ENCODE measurements around the gene USP17L5.
"Not testable (repeated sequence)": the region's sequence is repeated elsewhere in the genome, so short reads cannot be mapped to it uniquely, and the experiment has no call there.

The USP17L5 gene

GRCh38 chr4:9339103-9339502 is at the start of gene USP17L5:
USP17L5 (plus strand) TSS chr4:9339403; CDS start chr4:9339403, 0 bp downstream.
- ATAC-seq (replicated peaks); H3K27me3 Mint-ChIP-seq; H3K36me3 Mint-ChIP-seq; DNase-seq; H3K4me3 Mint-ChIP-seq; H3K4me1 Mint-ChIP-seq; H3K27ac Mint-ChIP-seq; H3K9me3 Mint-ChIP-seq: not testable (repeated sequence)

DNA sequence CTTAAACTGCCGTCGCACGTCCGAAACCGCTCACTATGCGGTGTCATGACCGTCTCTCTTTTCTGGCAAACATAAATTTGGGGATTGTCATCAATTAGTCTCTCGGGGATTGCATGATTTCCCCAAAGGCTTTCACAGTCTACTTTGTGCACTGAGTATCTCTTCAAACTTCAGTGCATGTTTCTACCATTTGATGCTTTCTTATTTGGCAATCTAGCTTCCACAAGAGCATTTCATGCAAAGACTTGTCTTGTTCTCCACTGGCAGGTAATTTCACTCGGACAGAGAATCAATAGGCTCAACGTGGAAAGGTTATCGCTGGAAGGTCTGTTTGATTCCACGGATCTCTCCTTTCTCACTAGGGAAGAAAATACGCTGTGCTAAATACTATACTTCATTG is 15.0 kb upstream of the USP17L5 start:
- not testable (repeated sequence) for H3K9me3 Mint-ChIP-seq; ATAC-seq (replicated peaks); H3K4me1 Mint-ChIP-seq; H3K27ac Mint-ChIP-seq; H3K4me3 Mint-ChIP-seq; H3K36me3 Mint-ChIP-seq; H3K27me3 Mint-ChIP-seq; DNase-seq

- not testable (repeated sequence) for H3K4me1 Mint-ChIP-seq; H3K9me3 Mint-ChIP-seq; H3K27ac Mint-ChIP-seq; DNase-seq; H3K27me3 Mint-ChIP-seq; ATAC-seq (replicated peaks); H3K36me3 Mint-ChIP-seq; H3K4me3 Mint-ChIP-seq
Measured at GRCh38 chr4:9324865-9325264, 14.3 kb upstream of the USP17L5 start, which contains the start of gene USP17L24. USP17L24 (plus strand) TSS chr4:9325165; CDS start chr4:9325165, 0 bp downstream.

- not testable (repeated sequence) for H3K9me3 Mint-ChIP-seq; H3K4me1 Mint-ChIP-seq; H3K27me3 Mint-ChIP-seq; ATAC-seq (replicated peaks); H3K4me3 Mint-ChIP-seq; H3K36me3 Mint-ChIP-seq; H3K27ac Mint-ChIP-seq; DNase-seq
Measured at GRCh38 chr4:9329611-9330010, 9.6 kb upstream of the USP17L5 start, which contains the start of gene USP17L25. USP17L25 (plus strand) TSS chr4:9329911; CDS start chr4:9329911, 0 bp downstream.

DNA sequence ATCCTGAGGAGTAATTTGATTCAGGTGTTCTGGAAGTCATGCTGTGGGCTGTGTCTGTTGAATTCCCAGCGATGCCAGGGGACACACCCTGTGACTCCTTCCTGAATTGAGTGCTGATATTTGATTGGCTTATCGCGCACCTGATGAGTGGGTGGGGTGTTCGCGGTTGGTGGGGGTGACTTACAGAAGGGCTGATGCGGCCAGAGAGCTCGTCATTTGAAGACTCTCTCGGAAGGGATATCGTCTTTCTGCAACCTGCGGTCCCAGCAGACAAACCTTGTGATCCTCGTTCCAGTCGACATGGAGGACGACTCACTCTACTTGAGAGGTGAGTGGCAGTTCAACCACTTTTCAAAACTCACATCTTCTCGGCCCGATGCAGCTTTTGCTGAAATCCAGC is 4.8 kb upstream of the USP17L5 start, which contains the start of gene USP17L26:
TSS of gene USP17L26 (plus strand) at position 301 of the 400 bp plus-strand sequence. CDS start at position 301, 0 bp downstream.
- not testable (repeated sequence) for H3K27me3 Mint-ChIP-seq; H3K9me3 Mint-ChIP-seq; H3K4me1 Mint-ChIP-seq; H3K36me3 Mint-ChIP-seq; ATAC-seq (replicated peaks); H3K4me3 Mint-ChIP-seq; DNase-seq; H3K27ac Mint-ChIP-seq

GRCh38 chr4:9343848-9344247 is 4.6 kb downstream of the USP17L5 start, which contains the start of gene USP17L27:
USP17L27 (plus strand) TSS chr4:9344148; CDS start chr4:9344148, 0 bp downstream.
- ATAC-seq (replicated peaks); H3K36me3 Mint-ChIP-seq; H3K4me1 Mint-ChIP-seq; H3K9me3 Mint-ChIP-seq; DNase-seq; H3K27me3 Mint-ChIP-seq; H3K4me3 Mint-ChIP-seq; H3K27ac Mint-ChIP-seq: not testable (repeated sequence)

DNA sequence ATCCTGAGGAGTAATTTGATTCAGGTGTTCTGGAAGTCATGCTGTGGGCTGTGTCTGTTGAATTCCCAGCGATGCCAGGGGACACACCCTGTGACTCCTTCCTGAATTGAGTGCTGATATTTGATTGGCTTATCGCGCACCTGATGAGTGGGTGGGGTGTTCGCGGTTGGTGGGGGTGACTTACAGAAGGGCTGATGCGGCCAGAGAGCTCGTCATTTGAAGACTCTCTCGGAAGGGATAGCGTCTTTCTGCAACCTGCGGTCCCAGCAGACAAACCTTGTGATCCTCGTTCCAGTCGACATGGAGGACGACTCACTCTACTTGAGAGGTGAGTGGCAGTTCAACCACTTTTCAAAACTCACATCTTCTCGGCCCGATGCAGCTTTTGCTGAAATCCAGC is 9.4 kb downstream of the USP17L5 start, which contains the start of gene USP17L28:
TSS of gene USP17L28 (plus strand) at position 301 of the 400 bp plus-strand sequence. CDS start at position 301, 0 bp downstream.
- H3K4me3 Mint-ChIP-seq; H3K27ac Mint-ChIP-seq; H3K4me1 Mint-ChIP-seq; H3K9me3 Mint-ChIP-seq; H3K36me3 Mint-ChIP-seq; DNase-seq; H3K27me3 Mint-ChIP-seq; ATAC-seq (replicated peaks): not testable (repeated sequence)

DNA sequence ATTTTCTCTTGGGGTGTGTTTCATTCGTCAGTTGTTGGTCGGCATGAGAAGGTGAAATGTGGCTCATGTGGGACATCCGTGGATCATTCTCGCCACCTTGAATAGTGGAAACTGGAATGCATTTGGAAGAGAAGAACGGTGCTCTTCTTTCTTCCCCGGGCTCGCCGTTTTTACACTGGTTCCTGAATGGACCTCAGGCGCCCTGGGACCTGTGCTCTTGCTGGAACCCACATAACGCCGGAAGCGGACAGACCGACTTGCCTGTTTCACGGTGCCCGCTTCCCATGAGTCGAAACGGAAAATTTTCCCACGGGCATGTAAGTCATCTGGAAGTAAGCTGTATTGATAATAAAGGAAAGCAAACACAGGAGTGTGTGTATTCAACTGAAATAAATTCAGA is 11.7 kb downstream of the USP17L5 start:
- not testable (repeated sequence) for H3K9me3 Mint-ChIP-seq; ATAC-seq (replicated peaks); H3K27me3 Mint-ChIP-seq; DNase-seq; H3K4me1 Mint-ChIP-seq; H3K4me3 Mint-ChIP-seq; H3K27ac Mint-ChIP-seq; H3K36me3 Mint-ChIP-seq

DNA sequence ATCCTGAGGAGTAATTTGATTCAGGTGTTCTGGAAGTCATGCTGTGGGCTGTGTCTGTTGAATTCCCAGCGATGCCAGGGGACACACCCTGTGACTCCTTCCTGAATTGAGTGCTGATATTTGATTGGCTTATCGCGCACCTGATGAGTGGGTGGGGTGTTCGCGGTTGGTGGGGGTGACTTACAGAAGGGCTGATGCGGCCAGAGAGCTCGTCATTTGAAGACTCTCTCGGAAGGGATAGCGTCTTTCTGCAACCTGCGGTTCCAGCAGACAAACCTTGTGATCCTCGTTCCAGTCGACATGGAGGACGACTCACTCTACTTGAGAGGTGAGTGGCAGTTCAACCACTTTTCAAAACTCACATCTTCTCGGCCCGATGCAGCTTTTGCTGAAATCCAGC is 14.1 kb downstream of the USP17L5 start, which contains the start of gene USP17L29:
TSS of gene USP17L29 (plus strand) at position 301 of the 400 bp plus-strand sequence. CDS start at position 301, 0 bp downstream.
- H3K9me3 Mint-ChIP-seq; ATAC-seq (replicated peaks); H3K36me3 Mint-ChIP-seq; H3K27me3 Mint-ChIP-seq; H3K27ac Mint-ChIP-seq; DNase-seq; H3K4me1 Mint-ChIP-seq; H3K4me3 Mint-ChIP-seq: not testable (repeated sequence)

- ATAC-seq (replicated peaks); H3K27me3 Mint-ChIP-seq; H3K36me3 Mint-ChIP-seq; H3K4me1 Mint-ChIP-seq; H3K9me3 Mint-ChIP-seq; H3K4me3 Mint-ChIP-seq; DNase-seq; H3K27ac Mint-ChIP-seq: not testable (repeated sequence)
Measured at GRCh38 chr4:9362829-9363228, 23.6 kb downstream of the USP17L5 start, which contains the start of gene USP17L30. USP17L30 (plus strand) TSS chr4:9363129; CDS start chr4:9363129, 0 bp downstream.

GRCh38 chr4:9379881-9380280 is 40.7 kb downstream of the USP17L5 start:
- not testable (repeated sequence) for ATAC-seq (replicated peaks); H3K4me3 Mint-ChIP-seq; H3K27ac Mint-ChIP-seq; H3K36me3 Mint-ChIP-seq; H3K9me3 Mint-ChIP-seq; H3K27me3 Mint-ChIP-seq; H3K4me1 Mint-ChIP-seq; DNase-seq

DNA sequence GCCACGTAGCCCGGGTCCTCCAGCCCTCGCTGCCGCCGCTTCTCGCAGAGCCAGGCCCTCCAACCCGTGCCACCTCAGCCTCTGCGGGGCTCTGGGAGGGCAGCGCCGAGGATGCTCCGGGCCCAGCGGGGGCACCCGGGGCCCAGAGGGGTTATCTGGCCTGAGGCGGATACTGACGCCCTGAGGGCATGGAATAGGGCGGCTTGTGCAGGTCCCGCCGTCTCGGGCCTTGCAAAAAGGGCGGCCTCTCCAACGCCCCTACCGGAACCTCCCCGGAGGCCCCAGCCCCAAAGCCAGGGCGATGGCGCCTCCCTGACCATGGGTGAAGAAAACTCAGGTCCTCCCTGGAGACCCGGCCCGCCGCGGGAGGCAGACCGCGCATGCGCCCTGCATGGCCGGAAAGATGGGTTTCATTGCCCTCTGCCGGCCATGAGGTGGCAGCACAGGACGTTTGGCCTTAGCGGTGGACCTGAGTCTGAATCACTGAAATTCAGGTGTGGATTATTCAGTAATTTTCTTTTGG is 41.9 kb downstream of the USP17L5 start:
- not testable (repeated sequence) for H3K27me3 Mint-ChIP-seq, H3K9me3 Mint-ChIP-seq, H3K36me3 Mint-ChIP-seq, H3K27ac Mint-ChIP-seq, H3K4me1 Mint-ChIP-seq
- ATAC-seq (replicated peaks) (peak in 1 of 2 donors; percentile 71), DNase-seq (peak; percentile 55)
- H3K4me3 Mint-ChIP-seq: peak overlapping the region; percentile 66 to 83

- H3K27me3 Mint-ChIP-seq: peaks cover 0 to 4% of the 10 kb centered on the region in 2 donors
- no peaks in the 10 kb centered on the region for H3K9me3 Mint-ChIP-seq
- no peak overlapping the region for H3K27ac Mint-ChIP-seq
- ATAC-seq (replicated peaks) (no peak), DNase-seq (no peak)
- peaks cover 0 to 2% of the 10 kb centered on the region in 2 donors for H3K4me1 Mint-ChIP-seq
- H3K36me3 Mint-ChIP-seq: no peaks in the 10 kb centered on the region
- H3K4me3 Mint-ChIP-seq: no peak overlapping the region
Measured at GRCh38 chr4:9384126-9384525, 44.9 kb downstream of the USP17L5 start.

DNA sequence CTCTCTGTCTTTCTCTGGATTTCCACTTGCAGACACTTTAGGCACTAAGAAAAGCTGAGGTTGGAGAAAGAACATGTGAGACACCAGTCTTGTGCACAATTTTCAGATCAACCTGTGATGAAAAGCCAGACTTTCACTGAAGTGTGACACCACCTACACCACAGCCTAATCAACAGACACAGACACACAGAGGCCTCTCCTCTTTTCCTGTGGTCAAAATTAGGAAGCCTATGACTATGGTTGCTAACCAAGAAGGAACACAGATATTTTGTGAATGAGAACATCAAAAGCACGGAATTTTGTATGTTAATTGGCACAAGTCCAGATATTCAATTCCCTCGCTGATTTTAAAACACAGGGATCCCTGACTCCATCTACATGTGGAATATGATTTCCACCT is 49.8 kb downstream of the USP17L5 start:
- H3K36me3 Mint-ChIP-seq; H3K4me3 Mint-ChIP-seq; ATAC-seq (replicated peaks); H3K27me3 Mint-ChIP-seq; H3K9me3 Mint-ChIP-seq; DNase-seq; H3K4me1 Mint-ChIP-seq; H3K27ac Mint-ChIP-seq: not testable (repeated sequence)

All from stimulated activated naive B cell treated with anti-CD40 and anti-IgM and Interleukin-4, amounts not matched to agents 10 μg/mL and 1 μg/mL and 100 μg/mL, for 72 hours (primary cell).